H1 (cell line): ENCODE measurements around the gene CDCA7L. TPM values are rescaled to one million over a fixed set of nuclear protein-coding genes. Genes with fewer than 3 reads are reported as not detected.

Experiments used
- CTCF ChIA-PET: fragments of 300-600 bp; sonication (Branson Sonifier 250); formaldehyde crosslinking; loops from one replicate; lab custom pipeline; 2021; ENCODE audit not compliant: partially characterized antibody; lab: Charles Lee
- POLR2A ChIA-PET: fragments of 300-600 bp; sonication (Branson Sonifier 250); formaldehyde crosslinking; loops from one replicate; lab custom pipeline; 2021; ENCODE audit warnings: inconsistent platforms; ENCODE audit not compliant: partially characterized antibody; lab: Charles Lee
- DNase-seq, 2 experiments: peaks; one replicate each; pipeline versions ENCODE4 v3.0.0 to v3.0.0-alpha.2; 2010 to 2022; ENCODE audit warnings: low spot score in 2 of 2, low read depth in 1 of 2, mixed read lengths in 1 of 2
- FAIRE-seq: peaks from 2 replicates; lab custom pipeline; 2011; peaks lifted over from hg19 to GRCh38; lab: Jason Lieb, UNC
- H2AFZ ChIP-seq: 2 replicates; pipeline ENCODE4 v1.8.1; 2012; ENCODE audit warnings: low read length, inconsistent platforms
- H2AK5ac ChIP-seq: 2 replicates; pipeline ENCODE4 v1.6.1; 2013; ENCODE audit warnings: low read depth, low read length
- H2BK120ac ChIP-seq: replicated peaks from 2 replicates; pipeline ENCODE3; 2013; ENCODE audit warnings: low read depth, low read length, inconsistent platforms
- H2BK12ac ChIP-seq: 2 replicates; pipeline ENCODE4 v1.6.1; 2013; ENCODE audit warnings: low read depth, low read length
- H2BK15ac ChIP-seq: 2 replicates; pipeline ENCODE4 v1.6.1; 2013; ENCODE audit warnings: low read length
- H2BK20ac ChIP-seq: 2 replicates; pipeline ENCODE4 v1.6.1; 2013; ENCODE audit warnings: low read length
- H2BK5ac ChIP-seq: 2 replicates; pipeline ENCODE4 v1.6.1; 2013; ENCODE audit warnings: low read depth, low read length
- H3K14ac ChIP-seq: 2 replicates; pipeline ENCODE4 v1.6.1; 2013; ENCODE audit warnings: inconsistent platforms; ENCODE audit not compliant: insufficient read length
- H3K18ac ChIP-seq: 2 replicates; pipeline ENCODE4 v1.6.1; 2013; ENCODE audit warnings: low read length; ENCODE audit errors: extremely low read depth
- H3K23ac ChIP-seq: 2 replicates; pipeline ENCODE4 v1.6.1; 2013; ENCODE audit warnings: inconsistent platforms; ENCODE audit not compliant: insufficient read length
- H3K23me2 ChIP-seq: 2 replicates; pipeline ENCODE4 v1.6.1; 2013; ENCODE audit warnings: low read depth, low read length
- H3K27ac ChIP-seq: 2 replicates; pipeline ENCODE4 v1.6.1; 2011; ENCODE audit warnings: low read depth, low read length, inconsistent platforms
- H3K27me3 ChIP-seq, 4 experiments: replicated peaks in 1 of 4; 1 replicate in 1 of 4; 2 replicates in 3 of 4; pipeline versions ENCODE4 v1.6.1 to v1.8.1; 2011 to 2013; ENCODE audit warnings: low read length in 3 of 4, mild to moderate bottlenecking in 3 of 4, inconsistent platforms in 2 of 4, mixed read lengths in 2 of 4, moderate library complexity in 1 of 4; ENCODE audit not compliant: control insufficient read depth in 3 of 4, insufficient read depth in 3 of 4; ENCODE audit errors: extremely low read depth in 1 of 4
- H3K36me3 ChIP-seq, 4 experiments: 2 replicates each; pipeline versions ENCODE4 v1.6.1 to v1.8.1; 2011 to 2013; ENCODE audit warnings: mild to moderate bottlenecking in 4 of 4, low read length in 3 of 4, moderate library complexity in 2 of 4, control low read depth in 1 of 4, inconsistent platforms in 1 of 4; ENCODE audit not compliant: insufficient read depth in 4 of 4, control insufficient read depth in 2 of 4
- H3K4ac ChIP-seq: replicated peaks from 2 replicates; pipeline ENCODE3; 2013; ENCODE audit warnings: low read length, low read depth, mixed read lengths, inconsistent platforms; ENCODE audit not compliant: insufficient read length
- H3K4me1 ChIP-seq, 4 experiments: replicated peaks in 1 of 4; 1 replicate in 1 of 4; 2 replicates in 3 of 4; pipeline versions ENCODE4 v1.6.1 to v1.8.1; 2011 to 2013; ENCODE audit warnings: low read length in 3 of 4, inconsistent platforms in 2 of 4, mixed read lengths in 1 of 4; ENCODE audit not compliant: insufficient read depth in 4 of 4, control insufficient read depth in 3 of 4
- H3K4me2 ChIP-seq, 2 experiments: 2 replicates each; pipeline versions ENCODE4 v1.6.1 to v1.8.1; 2011 to 2013; ENCODE audit warnings: low read depth in 2 of 2, low read length in 2 of 2, control low read depth in 1 of 2, inconsistent platforms in 1 of 2, mild to moderate bottlenecking in 1 of 2; ENCODE audit not compliant: insufficient read depth in 1 of 2
- H3K4me3 ChIP-seq, 4 experiments: fragments of 200-600, 300-600 bp in 1 of 4; sonication (generic), shearing (Covaris generic), sonication (Bioruptor Twin) in 1 of 4; 2 replicates each; pipeline versions ENCODE4 v1.5.1 to v1.8.1; 2011 to 2016; ENCODE audit warnings: low read length in 4 of 4, low read depth in 3 of 4, control low read depth in 2 of 4, inconsistent platforms in 2 of 4, mild to moderate bottlenecking in 2 of 4, mixed read lengths in 1 of 4, moderate library complexity in 1 of 4; ENCODE audit not compliant: insufficient read depth in 2 of 4; ENCODE audit errors: extremely low read depth in 1 of 4
- H3K56ac ChIP-seq: replicated peaks from 2 replicates; pipeline ENCODE3; 2013; ENCODE audit warnings: low read depth, mild to moderate bottlenecking, mixed read lengths, low read length, inconsistent platforms; ENCODE audit not compliant: insufficient read length
- H3K79me1 ChIP-seq: 2 replicates; pipeline ENCODE4 v1.6.1; 2013; ENCODE audit warnings: low read depth, low read length, control low read depth
- H3K79me2 ChIP-seq, 2 experiments: 2 replicates each; pipeline versions ENCODE4 v1.6.1 to v1.8.1; 2012 to 2013; ENCODE audit warnings: low read length in 2 of 2, mild to moderate bottlenecking in 2 of 2, inconsistent platforms in 1 of 2; ENCODE audit not compliant: insufficient read depth in 2 of 2, control insufficient read depth in 1 of 2
- H3K9ac ChIP-seq, 4 experiments: replicated peaks in 1 of 4; 1 replicate in 1 of 4; 2 replicates in 3 of 4; pipeline versions ENCODE4 v1.6.1 to v1.8.1; 2011 to 2013; ENCODE audit warnings: low read depth in 3 of 4, low read length in 3 of 4, control low read depth in 2 of 4, mild to moderate bottlenecking in 2 of 4, moderate library complexity in 2 of 4, inconsistent platforms in 1 of 4; ENCODE audit errors: extremely low read depth in 1 of 4
- H3K9me3 ChIP-seq, 2 experiments: 2 replicates each; pipeline versions ENCODE4 v1.6.1 to v1.8.1; 2012 to 2013; ENCODE audit warnings: mild to moderate bottlenecking in 2 of 2, moderate library complexity in 2 of 2, control low read depth in 1 of 2, inconsistent platforms in 1 of 2, low read depth in 1 of 2, low read length in 1 of 2, mixed read lengths in 1 of 2; ENCODE audit not compliant: insufficient read depth in 2 of 2
- H4K20me1 ChIP-seq, 2 experiments: replicated peaks in 1 of 2; 2 replicates each; pipeline versions ENCODE3 to v1.8.1; 2011 to 2013; ENCODE audit warnings: inconsistent platforms in 2 of 2, low read length in 2 of 2, mild to moderate bottlenecking in 1 of 2; ENCODE audit not compliant: insufficient read depth in 2 of 2, control insufficient read depth in 1 of 2
- H4K5ac ChIP-seq: 2 replicates; pipeline ENCODE4 v1.6.1; 2013; ENCODE audit warnings: low read length, low read depth, mixed read lengths, inconsistent platforms; ENCODE audit not compliant: insufficient read length
- H4K8ac ChIP-seq: 2 replicates; pipeline ENCODE4 v1.8.0; 2013; ENCODE audit warnings: mild to moderate bottlenecking, moderate library complexity, low read length, inconsistent platforms; ENCODE audit not compliant: insufficient read depth; ENCODE audit errors: extremely low read depth
- H4K91ac ChIP-seq: replicated peaks from 2 replicates; pipeline ENCODE3; 2013; ENCODE audit warnings: low read length, mixed read lengths, inconsistent platforms; ENCODE audit not compliant: insufficient read length
- ASH2L ChIP-seq: fragments of 200-600, 300-600 bp; sonication (generic); IDR thresholded peaks from one replicate; pipeline ENCODE4 v1.7.1; 2017; ENCODE audit warnings: low read length
- CBX8 ChIP-seq: fragments of 300-800, 300-1000 bp; sonication (generic); IDR thresholded peaks from 2 replicates; pipeline ENCODE4 v1.7.1; 2016; ENCODE audit warnings: low read depth, low read length, borderline replicate concordance
- EP300 ChIP-seq, 2 experiments: IDR thresholded peaks; 1 replicate in 1 of 2; 2 replicates in 1 of 2; pipeline ENCODE4 v1.6.1; 2011 to 2012; ENCODE audit warnings: low read depth in 2 of 2, low read length in 2 of 2, mild to moderate bottlenecking in 2 of 2, borderline replicate concordance in 1 of 2, inconsistent platforms in 1 of 2, moderate library complexity in 1 of 2
- HDAC2 ChIP-seq, 2 experiments: fragments of 300-600 bp in 1 of 2; sonication (generic) in 1 of 2; IDR thresholded peaks; 2 replicates each; pipeline ENCODE4 v1.6.1; 2011 to 2012; ENCODE audit warnings: low read depth in 2 of 2, low read length in 2 of 2, mild to moderate bottlenecking in 2 of 2, moderate library complexity in 2 of 2, borderline replicate concordance in 1 of 2, inconsistent platforms in 1 of 2
- KDM1A ChIP-seq: fragments of 200-600, 300-600 bp; sonication (generic); IDR thresholded peaks from 2 replicates; pipeline ENCODE4 v1.7.1; 2016; ENCODE audit warnings: mild to moderate bottlenecking, low read length, borderline replicate concordance
- MAFK ChIP-seq: IDR thresholded peaks from 2 replicates; pipeline ENCODE4 v1.6.1; 2012; ENCODE audit warnings: low read depth, mild to moderate bottlenecking, improper control_type of control experiment, low read length
- PHF8 ChIP-seq: fragments of 200-600 bp; sonication (generic); conservative IDR thresholded peaks from 2 replicates; pipeline ENCODE4 v1.7.1; 2012; ENCODE audit warnings: low read depth, mild to moderate bottlenecking, inconsistent platforms, low read length, moderate library complexity
- RFX5 ChIP-seq: IDR thresholded peaks from 2 replicates; pipeline ENCODE4 v1.6.1; 2011; ENCODE audit warnings: low read depth, low read length, improper control_type of control experiment, borderline replicate concordance
- SP1 ChIP-seq: IDR thresholded peaks from 2 replicates; pipeline ENCODE4 v1.6.1; 2011; ENCODE audit warnings: low read depth, low read length
- TEAD4 ChIP-seq: IDR thresholded peaks from 2 replicates; pipeline ENCODE4 v1.6.1; 2012; ENCODE audit warnings: low read depth, low read length, inconsistent platforms, mixed read lengths
- WGBS, 2 experiments: shearing (Covaris generic) in 1 of 2; methylation state at CpG; one replicate each; pipeline versions ENCODE4 v1.1.6 to v1.1.7; 2013 to 2015; ENCODE audit warnings: low lambda C conversion rate in 2 of 2, mixed read lengths in 2 of 2, inconsistent platforms in 1 of 2, low coverage in 1 of 2, missing lambda C conversion rate in 1 of 2; ENCODE audit not compliant: insufficient replicate concordance in 2 of 2, insufficient coverage in 1 of 2, insufficient read length in 1 of 2; ENCODE audit errors: extremely low coverage in 1 of 2, missing lambda C conversion rate in 1 of 2; 5-methylcytosine and 5-hydroxymethylcytosine counted together
- polyA plus RNA-seq, 7 experiments: library from polyadenylated mRNA; depleted of rRNA in 3 of 7; stranded (reverse) in 5 of 7; unstranded in 2 of 7; fragments of >200 nt in 5 of 7; fragments of 200-250 nt in 2 of 7; gene quantifications; 1 replicate in 5 of 7; 2 replicates in 1 of 7; 4 replicates in 1 of 7; pipeline versions ENCODE4 v1.2.1 to v1.2.3, GENCODE V29; 2011 to 2013; ENCODE audit warnings: missing spikeins in 2 of 7, mixed read lengths in 2 of 7
- total RNA-seq: library from RNA; stranded (reverse); fragmentation: NEBNext Ultra II Directional; extraction: Animal tissue kit (Norgen Biotek cat#: 25700); gene quantifications from 2 replicates; pipeline ENCODE4 v1.2.1, GENCODE V29; 2021
- TF ChIP-seq, protein P1 (sequence below): IDR thresholded peaks from 2 replicates; pipeline ENCODE4 v1.6.1; 2012; ENCODE audit warnings: inconsistent platforms

The CDCA7L gene
- total and polyA plus RNA-seq, 2 of the 8 experiments (the other 6 are each of a cell fraction or from before 2014, with no cell fraction given) = 93.8 to 168 TPM

GRCh38 chr7:21887779-21888178 lies 57.9 kb downstream of the CDCA7L start:
- CTCF ChIA-PET = no interaction called here
- Histone ChIP-seq H3K4me1 (peaks cover 0 to 3% (median 0%) of the 10 kb centered on the region in 4 experiments; a peak in 3 of 7 replicates), H3K18ac (no peak overlapping the region), H3K9ac (no peak overlapping the region), H4K20me1 (no peaks in the 10 kb centered on the region), H2BK5ac (no peak overlapping the region), H4K91ac (no peak overlapping the region), H3K4me3 (no peak overlapping the region), H4K8ac (no peak overlapping the region), H3K23ac (no peak overlapping the region), H3K36me3 (no peaks in the 10 kb centered on the region), H2AFZ (no peak overlapping the region), H2BK20ac (no peak overlapping the region), H3K27me3 (no peaks in the 10 kb centered on the region), H2BK12ac (no peak overlapping the region), H3K27ac (no peak overlapping the region), H3K4me2 (no peak overlapping the region), H3K14ac (no peak overlapping the region), H3K79me2 (no peaks in the 10 kb centered on the region), H3K56ac (no peak overlapping the region), H3K23me2 (no peaks in the 10 kb centered on the region), H2BK15ac (no peak overlapping the region), H2AK5ac (no peak overlapping the region), H4K5ac (no peak overlapping the region), H3K4ac (no peak overlapping the region), H3K79me1 (no peaks in the 10 kb centered on the region), H2BK120ac (no peak overlapping the region), H3K9me3 (no peaks in the 10 kb centered on the region)
- POLR2A ChIA-PET = interaction anchor here (0.7 kb wide), 1 partner anchor 276 kb away, joined by 3 read pairs; no protein-coding TSS in a partner anchor
- 84% methylated on average over 4 of the region's 4 CpGs; no CpG with 5 or more reads in 1 of the 2 experiments for WGBS, 2 experiments
- no peak for FAIRE-seq
- no peak for DNase-seq
- TF ChIP-seq, protein P1, sequence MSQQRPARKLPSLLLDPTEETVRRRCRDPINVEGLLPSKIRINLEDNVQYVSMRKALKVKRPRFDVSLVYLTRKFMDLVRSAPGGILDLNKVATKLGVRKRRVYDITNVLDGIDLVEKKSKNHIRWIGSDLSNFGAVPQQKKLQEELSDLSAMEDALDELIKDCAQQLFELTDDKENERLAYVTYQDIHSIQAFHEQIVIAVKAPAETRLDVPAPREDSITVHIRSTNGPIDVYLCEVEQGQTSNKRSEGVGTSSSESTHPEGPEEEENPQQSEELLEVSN = no peak
- TF ChIP-seq SP1 = no peak
- TF ChIP-seq ASH2L = no peak
- no peak for TF ChIP-seq HDAC2 (IDR thresholded peaks at IDR 0.05; ENCODE audit: borderline replicate concordance in 1 of 2, low read depth in 2 of 2, low read length in 2 of 2)
- no peak for TF ChIP-seq EP300 (IDR thresholded peaks at IDR 0.05; ENCODE audit: borderline replicate concordance in 1 of 2, low read depth in 2 of 2, low read length in 2 of 2)
- no peak for TF ChIP-seq CBX8
- TF ChIP-seq PHF8 = no peak
- no peak for TF ChIP-seq RFX5
- no peak for TF ChIP-seq TEAD4
- TF ChIP-seq KDM1A = no peak
- TF ChIP-seq MAFK = no peak
